K562 (cell line): ENCODE measurements around the gene MPC1.

Experiments
- CBX5 ChIP-seq: IDR thresholded peaks from 2 replicates; pipeline ENCODE4 v1.6.1; 2014; ENCODE audit warnings: low read depth, borderline replicate concordance
- CLOCK ChIP-seq: fragments of 250-450 bp; sonication (Bioruptor Pico); IDR thresholded peaks from 2 replicates; pipeline ENCODE4 v1.4.0; 2020; ENCODE audit warnings: mild to moderate bottlenecking, moderate library complexity, borderline replicate concordance
- CTCF ChIP-seq, 3 experiments: IDR thresholded peaks in 2 of 3; conservative IDR thresholded peaks in 1 of 3; 2 replicates each; pipeline ENCODE4 v1.5.1; 2011 to 2012; ENCODE audit warnings: low read length in 3 of 3, mild to moderate bottlenecking in 3 of 3, control low read depth in 2 of 3, improper control_type of control experiment in 1 of 3, inconsistent platforms in 1 of 3, low read depth in 1 of 3, mixed read lengths in 1 of 3, moderate library complexity in 1 of 3; ENCODE audit not compliant: insufficient read depth in 2 of 3
- ESRRB ChIP-seq: fragments of 250-450 bp; sonication (Bioruptor Pico); IDR thresholded peaks from 2 replicates; pipeline ENCODE4 v1.5.0; 2020; ENCODE audit warnings: mild to moderate bottlenecking, moderate library complexity, borderline replicate concordance
- GABPA ChIP-seq: fragments of 200-800 bp; sonication (Bioruptor generic); conservative IDR thresholded peaks from 2 replicates; pipeline ENCODE4 v1.6.1; 2016; ENCODE audit warnings: low read depth, missing genetic modification characterization, missing compliant biosample characterization
- HEY1 ChIP-seq: fragments of 250-450 bp; sonication (Bioruptor Pico); IDR thresholded peaks from 2 replicates; pipeline ENCODE4 v1.5.0; 2020; ENCODE audit warnings: mild to moderate bottlenecking, moderate library complexity, borderline replicate concordance
- MXI1 ChIP-seq: IDR thresholded peaks from 2 replicates; pipeline ENCODE4 v1.6.1; 2011; ENCODE audit warnings: low read depth, mild to moderate bottlenecking, improper control_type of control experiment, low read length
- NUFIP1 ChIP-seq: fragments of 450-650 bp; IDR thresholded peaks from 2 replicates; pipeline ENCODE4 v1.6.1; 2018; ENCODE audit not compliant: partially characterized antibody
- POLR2A ChIP-seq: fragments of 450-650 bp; conservative IDR thresholded peaks from 2 replicates; pipeline ENCODE4 v1.6.1; 2016
- POLR2AphosphoS5 ChIP-seq: IDR thresholded peaks from 2 replicates; pipeline ENCODE4 v1.6.1; 2011; ENCODE audit warnings: mild to moderate bottlenecking, low read depth, low read length, moderate library complexity; ENCODE audit not compliant: control insufficient read depth, insufficient read depth
- ZBTB7A ChIP-seq: IDR thresholded peaks from 2 replicates; pipeline ENCODE4 v1.6.1; 2011; ENCODE audit warnings: low read depth, mild to moderate bottlenecking, low read length, moderate library complexity, borderline replicate concordance; ENCODE audit not compliant: control insufficient read depth
- ZNF76 ChIP-seq: fragments of 250-450 bp; sonication (Bioruptor Pico); IDR thresholded peaks from 2 replicates; pipeline ENCODE4 v1.4.0; 2020; ENCODE audit warnings: mild to moderate bottlenecking, moderate library complexity, borderline replicate concordance

- TF ChIP-seq NUFIP1 (no peak), POLR2AphosphoS5 (no peak; the same call in 1 of the 2 replicates), ESRRB (CRISPR knock-in tag) (no peak), ZNF76 (CRISPR knock-in tag) (no peak), POLR2A (peak; percentile 66), CTCF (IDR thresholded peaks at IDR 0.05 in 2 of 3, conservative IDR thresholded peaks at IDR 0.05 in 1 of 3; ENCODE audit: insufficient read depth in 2 of 3, low read depth in 1 of 3, low read length in 3 of 3) (no peak), CLOCK (no peak), ZBTB7A (no peak), CBX5 (no peak), GABPA (tag) (no peak), MXI1 (no peak), HEY1 (CRISPR knock-in tag) (no peak)
These were observed 63.8 kb downstream of the MPC1 start for GRCh38 chr6:166318649-166319600.
